ENCODE results near the gene VPS13D.
"Not testable (repeated sequence)": the region's sequence is repeated elsewhere in the genome, so short reads cannot be mapped to it uniquely, and the experiment has no call there.

Gene VPS13D

GRCh38 chr1:12506281-12507280 lies 276.8 kb downstream of the VPS13D start:
- DNase-seq (ENCODE audit: low read depth in 1 of 2, low spot score in 1 of 2) = no peak

GRCh38 chr1:12507631-12508030 lies 277.8 kb downstream of the VPS13D start:
- DNase-seq (ENCODE audit: low read depth in 1 of 2, low spot score in 1 of 2) = no peak

GRCh38 chr1:12508849-12509248 lies 279.0 kb downstream of the VPS13D start:
- DNase-seq (ENCODE audit: low read depth in 1 of 2, low spot score in 1 of 2) = no peak

GRCh38 chr1:12511128-12511484 lies 281.3 kb downstream of the VPS13D start:
- no peak for DNase-seq (ENCODE audit: low read depth in 1 of 2, low spot score in 1 of 2)

- DNase-seq (ENCODE audit: low read depth in 1 of 2, low spot score in 1 of 2) = no peak
Observed at GRCh38 chr1:12511516-12512468, 282.0 kb downstream of the VPS13D start.

- no peak for DNase-seq (ENCODE audit: low read depth in 1 of 2, low spot score in 1 of 2)
Observed at GRCh38 chr1:12513181-12513580, 283.4 kb downstream of the VPS13D start.

GRCh38 chr1:12514590-12514989 lies 284.8 kb downstream of the VPS13D start:
- DNase-seq (ENCODE audit: low read depth in 1 of 2, low spot score in 1 of 2) = no peak

- DNase-seq (ENCODE audit: low read depth in 1 of 2, low spot score in 1 of 2) = no peak
Observed at GRCh38 chr1:12515234-12515633, 285.4 kb downstream of the VPS13D start.

GRCh38 chr1:12516741-12517140 lies 286.9 kb downstream of the VPS13D start:
- no peak for DNase-seq (ENCODE audit: low read depth in 1 of 2, low spot score in 1 of 2)

GRCh38 chr1:12518931-12519692 lies 289.3 kb downstream of the VPS13D start:
- no peak for DNase-seq (ENCODE audit: low read depth in 1 of 2, low spot score in 1 of 2)

- no peak for DNase-seq (ENCODE audit: low read depth in 1 of 2, low spot score in 1 of 2)
Observed at GRCh38 chr1:12519693-12520364, 290.0 kb downstream of the VPS13D start.

- no peak for DNase-seq (ENCODE audit: low read depth in 1 of 2, low spot score in 1 of 2)
Observed at GRCh38 chr1:12521096-12521495, 291.3 kb downstream of the VPS13D start.

GRCh38 chr1:12522780-12523179 lies 292.9 kb downstream of the VPS13D start:
- not testable (repeated sequence) for DNase-seq (ENCODE audit: low read depth in 1 of 2, low spot score in 1 of 2)

- no peak for DNase-seq (ENCODE audit: low read depth in 1 of 2, low spot score in 1 of 2)
Observed at GRCh38 chr1:12524266-12524665, 294.4 kb downstream of the VPS13D start.

- DNase-seq (ENCODE audit: low read depth in 1 of 2, low spot score in 1 of 2) = no peak
Observed at GRCh38 chr1:12525311-12526181, 295.7 kb downstream of the VPS13D start.

- no peak for DNase-seq (ENCODE audit: low read depth in 1 of 2, low spot score in 1 of 2)
Observed at GRCh38 chr1:12527564-12527963, 297.7 kb downstream of the VPS13D start.

GRCh38 chr1:12528021-12528852 lies 298.4 kb downstream of the VPS13D start:
- no peak for DNase-seq (ENCODE audit: low read depth in 1 of 2, low spot score in 1 of 2)

- DNase-seq (ENCODE audit: low read depth in 1 of 2, low spot score in 1 of 2) = no peak
Observed at GRCh38 chr1:12529640-12530174, 299.9 kb downstream of the VPS13D start.
